Measurements from ENCODE around the gene CHST8.

CHST8 gene

GRCh38 chr19:33674626-33675367 is 53.0 kb downstream of the CHST8 start:
- DNase-seq: no peak

- no peak for DNase-seq
Measured at GRCh38 chr19:33675501-33676124, 53.9 kb downstream of the CHST8 start.

GRCh38 chr19:33676999-33677665 is 55.4 kb downstream of the CHST8 start:
- no peak for DNase-seq

GRCh38 chr19:33677745-33678426 is 56.1 kb downstream of the CHST8 start:
- DNase-seq: peak; percentile 6

GRCh38 chr19:33678796-33679585 is 57.2 kb downstream of the CHST8 start:
- DNase-seq: no peak

GRCh38 chr19:33679696-33680095 is 57.9 kb downstream of the CHST8 start:
- DNase-seq: no peak

- DNase-seq: no peak
Measured at GRCh38 chr19:33681081-33681680, 59.4 kb downstream of the CHST8 start.

GRCh38 chr19:33683881-33684537 is 62.3 kb downstream of the CHST8 start:
- peak; percentile 69 for DNase-seq

- DNase-seq: no peak
Measured at GRCh38 chr19:33684538-33685232, 62.9 kb downstream of the CHST8 start.

GRCh38 chr19:33685541-33685940 is 63.8 kb downstream of the CHST8 start:
- DNase-seq: no peak

- no peak for DNase-seq
Measured at GRCh38 chr19:33686262-33686661, 64.5 kb downstream of the CHST8 start.

- DNase-seq: no peak
Measured at GRCh38 chr19:33686687-33687480, 65.1 kb downstream of the CHST8 start.

- DNase-seq: no peak
Measured at GRCh38 chr19:33687481-33688170, 65.9 kb downstream of the CHST8 start.

- no peak for DNase-seq
Measured at GRCh38 chr19:33688171-33688992, 66.6 kb downstream of the CHST8 start.

GRCh38 chr19:33689138-33689746 is 67.5 kb downstream of the CHST8 start:
- DNase-seq: no peak

- no peak for DNase-seq
Measured at GRCh38 chr19:33689868-33690267, 68.1 kb downstream of the CHST8 start.

- DNase-seq: no peak
Measured at GRCh38 chr19:33690378-33691029, 68.8 kb downstream of the CHST8 start.

- no peak for DNase-seq
Measured at GRCh38 chr19:33691030-33691427, 69.3 kb downstream of the CHST8 start.
